SKM-1 (cell line): ENCODE data around the gene AKAP13.

Source experiments
- DNase-seq: peaks from one replicate; lab custom pipeline; 2025; ENCODE audit not compliant: unreplicated experiment; lab: John Stamatoyannopoulos, UW

AKAP13 gene

GRCh38 chr15:85381850-85382751 lies 1.7 kb downstream of the AKAP13 start:
- DNase-seq: no peak

GRCh38 chr15:85382942-85383341 lies 2.5 kb downstream of the AKAP13 start:
- DNase-seq: no peak

GRCh38 chr15:85383470-85384148 lies 3.2 kb downstream of the AKAP13 start:
- DNase-seq: no peak

- DNase-seq: no peak
Observed at GRCh38 chr15:85386261-85386660, 5.9 kb downstream of the AKAP13 start.

- no peak for DNase-seq
Observed at GRCh38 chr15:85388566-85389305, 8.3 kb downstream of the AKAP13 start.

- DNase-seq: no peak
Observed at GRCh38 chr15:85389306-85389650, 8.9 kb downstream of the AKAP13 start.

- no peak for DNase-seq
Observed at GRCh38 chr15:85389772-85390171, 9.4 kb downstream of the AKAP13 start.

GRCh38 chr15:85393210-85393609 lies 12.8 kb downstream of the AKAP13 start:
- no peak for DNase-seq

- DNase-seq: no peak
Observed at GRCh38 chr15:85394554-85395333, 14.3 kb downstream of the AKAP13 start.

GRCh38 chr15:85396554-85396953 lies 16.2 kb downstream of the AKAP13 start:
- no peak for DNase-seq

GRCh38 chr15:85397151-85397550 lies 16.7 kb downstream of the AKAP13 start:
- no peak for DNase-seq

GRCh38 chr15:85397926-85398325 lies 17.5 kb downstream of the AKAP13 start:
- no peak for DNase-seq

- DNase-seq: no peak
Observed at GRCh38 chr15:85398822-85399221, 18.4 kb downstream of the AKAP13 start.

GRCh38 chr15:85399627-85400026 lies 19.2 kb downstream of the AKAP13 start:
- DNase-seq: no peak

GRCh38 chr15:85400606-85401005 lies 20.2 kb downstream of the AKAP13 start:
- DNase-seq: no peak

GRCh38 chr15:85401108-85401774 lies 20.8 kb downstream of the AKAP13 start:
- DNase-seq: no peak

GRCh38 chr15:85402195-85402881 lies 21.9 kb downstream of the AKAP13 start:
- no peak for DNase-seq

- no peak for DNase-seq
Observed at GRCh38 chr15:85403745-85404144, 23.3 kb downstream of the AKAP13 start.

GRCh38 chr15:85404176-85404917 lies 23.9 kb downstream of the AKAP13 start:
- DNase-seq: no peak
